ENCODE results near the gene FLRT3.

DNA sequence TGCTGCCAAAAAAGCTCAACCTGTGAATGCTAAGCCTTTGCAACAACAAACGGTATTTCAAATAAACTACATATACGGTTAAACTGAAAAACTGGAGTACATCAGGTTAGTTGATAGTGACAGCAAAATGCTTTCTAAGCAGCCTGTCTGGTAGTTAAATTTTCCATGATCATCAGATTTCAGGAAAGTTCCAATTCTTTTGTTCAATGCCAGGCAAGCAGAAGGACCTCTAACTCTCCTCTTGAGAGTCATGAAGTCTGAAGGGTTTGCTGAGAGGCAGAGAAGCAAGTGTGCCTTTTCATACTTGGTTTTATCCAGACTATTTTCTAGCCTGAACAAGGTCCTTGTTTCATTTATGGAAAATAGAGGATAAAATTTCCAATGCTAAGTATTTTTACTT lies 4.5 kb downstream of the FLRT3 start:
- TF ChIP-seq TAF1 (conservative IDR thresholded peaks at IDR 0.05), result no peak
- no peak for TF ChIP-seq FOXA2 (IDR thresholded peaks at IDR 0.05)

Data from liver (tissue), 2 donors.